Medulla oblongata (tissue), 1 donor: Measurements from ENCODE around the gene RFX4.
"Not testable (repeated sequence)": the region's sequence is repeated elsewhere in the genome, so short reads cannot be mapped to it uniquely, and the experiment has no call there.

Experiments
- DNase-seq: peaks from one replicate; pipeline ENCODE4 v3.0.0-alpha.2; 2015; ENCODE audit errors: extremely low spot score

Gene RFX4

GRCh38 chr12:106590601-106591000, 7.8 kb downstream of the RFX4 start:
- no peak for DNase-seq

GRCh38 chr12:106594447-106594846, 11.6 kb downstream of the RFX4 start:
- DNase-seq: no peak

- DNase-seq: no peak
These were observed 12.5 kb downstream of the RFX4 start for GRCh38 chr12:106595268-106595667.

GRCh38 chr12:106598003-106598402, 15.2 kb downstream of the RFX4 start:
- no peak for DNase-seq

GRCh38 chr12:106599302-106599701, 16.5 kb downstream of the RFX4 start:
- no peak for DNase-seq

- DNase-seq: no peak
These were observed 17.7 kb downstream of the RFX4 start for GRCh38 chr12:106600503-106600902.

GRCh38 chr12:106601031-106601430, 18.2 kb downstream of the RFX4 start:
- no peak for DNase-seq

GRCh38 chr12:106601496-106601895, 18.7 kb downstream of the RFX4 start:
- no peak for DNase-seq

GRCh38 chr12:106602076-106602475, 19.3 kb downstream of the RFX4 start:
- DNase-seq: no peak

GRCh38 chr12:106605254-106605653, 22.4 kb downstream of the RFX4 start:
- no peak for DNase-seq

- not testable (repeated sequence) for DNase-seq
These were observed 37.8 kb downstream of the RFX4 start for GRCh38 chr12:106620588-106620987.

- DNase-seq: no peak
These were observed 43.2 kb downstream of the RFX4 start for GRCh38 chr12:106625976-106626375.

- no peak for DNase-seq
These were observed 47.2 kb downstream of the RFX4 start for GRCh38 chr12:106629797-106630659.

GRCh38 chr12:106631150-106631549, 48.3 kb downstream of the RFX4 start:
- no peak for DNase-seq

GRCh38 chr12:106631797-106632196, 49.0 kb downstream of the RFX4 start:
- DNase-seq: no peak

- DNase-seq: no peak
These were observed 50.1 kb downstream of the RFX4 start for GRCh38 chr12:106632797-106633450.

GRCh38 chr12:106633451-106633823, 50.6 kb downstream of the RFX4 start:
- DNase-seq: no peak

GRCh38 chr12:106634206-106634605, 51.4 kb downstream of the RFX4 start:
- DNase-seq: no peak

- DNase-seq: no peak
These were observed 60.2 kb downstream of the RFX4 start for GRCh38 chr12:106643000-106643399.

- no peak for DNase-seq
These were observed 61.7 kb downstream of the RFX4 start for GRCh38 chr12:106644335-106645073.

GRCh38 chr12:106645074-106645421, 62.2 kb downstream of the RFX4 start:
- DNase-seq: peak; percentile 96

- DNase-seq: peak; percentile 32
These were observed 62.9 kb downstream of the RFX4 start for GRCh38 chr12:106645465-106646330.
